Midbrain (tissue), 1 donor: ENCODE results near the gene HOXA5.

Experiments
- DNase-seq: peaks from one replicate; lab custom pipeline; 2025; lab: John Stamatoyannopoulos, UW

HOXA5 gene

GRCh38 chr7:27143023-27143949, at the start of gene HOXA5:
Gene HOXA5 (minus strand): TSS chr7:27143681. CDS start chr7:27143607, 74 bp downstream.
- DNase-seq, result no peak

- no peak for DNase-seq
Observed at GRCh38 chr7:27192546-27193334, 49.3 kb upstream of the HOXA5 start.

- no peak for DNase-seq
Observed at GRCh38 chr7:27191833-27192545, 48.5 kb upstream of the HOXA5 start.

- DNase-seq, result no peak
Observed at GRCh38 chr7:27191161-27191731, 47.8 kb upstream of the HOXA5 start.

DNA sequence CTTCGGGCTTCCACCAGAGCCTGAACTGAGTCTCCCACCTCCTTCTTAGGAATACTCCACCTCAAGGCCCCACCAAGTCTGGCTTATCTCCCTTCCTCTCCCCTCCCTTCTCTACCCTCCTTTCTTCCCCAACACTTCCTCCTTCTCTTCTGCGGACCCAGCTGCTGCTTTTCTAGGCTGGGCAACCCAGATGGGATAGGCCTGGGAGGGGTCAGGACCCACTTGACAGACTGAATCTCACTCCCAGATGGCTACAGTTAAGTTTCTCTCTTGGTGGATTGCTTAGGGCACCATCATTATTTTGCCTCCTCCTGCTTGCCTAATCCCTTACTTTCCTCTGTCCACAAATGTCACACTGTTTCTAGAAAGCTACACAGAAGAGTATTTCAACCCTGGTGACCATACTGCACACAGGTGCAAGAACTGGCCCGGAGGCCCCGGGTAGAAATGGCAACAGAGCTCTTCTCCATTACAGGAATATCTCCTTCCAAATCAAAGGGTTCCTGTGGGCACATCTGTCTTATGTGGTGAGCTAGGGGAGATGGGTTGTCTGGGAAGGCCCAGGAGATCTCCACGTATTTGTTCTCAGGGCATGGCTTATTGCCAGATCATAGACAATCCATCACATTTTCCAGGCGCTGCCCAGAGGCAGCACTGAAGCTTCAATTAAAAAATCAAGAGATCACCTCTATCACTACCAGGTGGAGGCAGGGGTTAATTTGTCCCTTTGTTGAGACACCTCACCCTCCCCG, 46.7 kb upstream of the HOXA5 start:
- DNase-seq, result no peak

DNA sequence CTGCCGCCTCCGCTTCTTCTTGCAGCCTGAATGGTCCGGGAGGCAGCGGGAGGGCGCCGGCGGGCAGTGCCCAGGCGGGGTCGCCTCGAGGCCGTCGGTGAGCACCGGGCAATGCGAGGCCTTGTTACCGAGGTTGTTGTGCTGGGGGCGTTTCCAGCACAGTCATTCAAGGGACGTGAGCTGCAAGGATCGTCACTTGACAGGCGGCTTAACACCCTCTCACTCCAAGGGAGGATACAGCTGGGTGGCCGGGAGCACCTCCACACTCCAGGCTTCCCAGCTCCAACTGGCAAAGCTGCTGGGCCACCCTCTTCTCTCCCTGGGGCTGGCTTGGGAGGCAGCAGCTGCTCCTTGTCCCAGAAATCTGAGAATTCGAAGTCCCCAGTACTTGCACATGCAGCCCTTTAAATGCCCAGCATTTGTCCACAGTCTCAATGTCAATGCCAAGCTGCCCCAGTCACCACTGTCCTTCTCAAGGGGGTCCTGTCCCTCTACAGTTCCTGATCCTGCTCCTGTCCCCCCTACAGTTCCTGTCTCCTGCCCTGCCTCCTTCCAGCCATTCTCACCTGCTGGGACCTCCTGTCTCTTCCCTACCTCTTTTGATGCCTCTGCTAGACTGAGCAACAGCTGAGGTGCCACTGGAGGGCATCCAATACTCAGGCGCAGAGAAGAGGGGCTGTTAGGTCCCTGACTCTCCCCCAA, 46.0 kb upstream of the HOXA5 start:
- no peak for DNase-seq

GRCh38 chr7:27188386-27189294, 45.2 kb upstream of the HOXA5 start:
- no peak for DNase-seq

DNA sequence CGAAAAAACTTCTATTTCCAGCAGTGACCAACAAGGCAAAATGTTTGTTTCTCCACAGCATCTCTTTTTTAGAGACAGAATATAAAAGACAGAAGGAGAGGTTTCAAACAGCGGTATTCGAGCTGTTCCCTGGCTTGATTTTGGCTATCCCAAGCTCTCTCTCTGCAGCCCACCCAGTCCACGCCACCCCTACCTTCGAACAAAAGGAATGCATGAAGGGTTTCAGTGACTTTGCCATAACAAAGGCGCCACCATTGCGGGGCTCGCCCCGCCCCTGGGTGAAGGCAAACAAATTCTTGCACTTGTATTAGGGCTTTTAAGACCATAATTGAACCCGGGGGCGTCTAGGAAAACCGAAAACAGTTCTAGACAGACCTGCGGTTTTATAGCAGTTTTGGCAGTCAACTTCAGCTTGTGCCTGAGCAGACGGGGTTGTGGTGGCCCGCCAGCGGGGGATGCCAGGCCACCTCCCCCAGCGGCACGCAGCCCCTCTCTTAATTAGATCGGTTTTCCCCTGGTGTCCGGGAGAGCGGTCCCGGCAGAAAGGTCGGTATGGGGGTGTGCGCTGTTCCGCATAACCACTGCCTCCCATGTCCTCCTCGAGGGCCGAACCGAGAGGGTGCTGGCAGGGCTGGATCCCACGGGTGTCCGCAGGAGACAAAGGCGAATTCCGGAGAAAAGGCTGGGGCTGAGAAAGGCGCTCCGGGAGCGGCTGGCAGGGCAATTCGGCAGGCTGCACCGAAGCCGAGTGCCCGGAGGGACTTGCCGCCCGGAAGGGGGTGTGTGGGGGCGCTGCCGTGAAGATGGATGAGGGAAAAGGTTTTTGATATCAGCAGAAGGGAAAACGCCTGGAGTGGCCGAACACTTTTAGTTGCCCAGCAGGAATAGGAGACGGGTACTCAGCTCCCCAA, 44.2 kb upstream of the HOXA5 start:
- no peak for DNase-seq

- DNase-seq, result no peak
Observed at GRCh38 chr7:27186668-27187474, 43.4 kb upstream of the HOXA5 start.

- DNase-seq, result no peak
Observed at GRCh38 chr7:27185854-27186667, 42.6 kb upstream of the HOXA5 start.

GRCh38 chr7:27185013-27185853, 41.8 kb upstream of the HOXA5 start, which contains the start of gene HOXA11:
Gene HOXA11 (minus strand): TSS chr7:27185232. CDS start chr7:27185144, 88 bp downstream.
- DNase-seq, result no peak

DNA sequence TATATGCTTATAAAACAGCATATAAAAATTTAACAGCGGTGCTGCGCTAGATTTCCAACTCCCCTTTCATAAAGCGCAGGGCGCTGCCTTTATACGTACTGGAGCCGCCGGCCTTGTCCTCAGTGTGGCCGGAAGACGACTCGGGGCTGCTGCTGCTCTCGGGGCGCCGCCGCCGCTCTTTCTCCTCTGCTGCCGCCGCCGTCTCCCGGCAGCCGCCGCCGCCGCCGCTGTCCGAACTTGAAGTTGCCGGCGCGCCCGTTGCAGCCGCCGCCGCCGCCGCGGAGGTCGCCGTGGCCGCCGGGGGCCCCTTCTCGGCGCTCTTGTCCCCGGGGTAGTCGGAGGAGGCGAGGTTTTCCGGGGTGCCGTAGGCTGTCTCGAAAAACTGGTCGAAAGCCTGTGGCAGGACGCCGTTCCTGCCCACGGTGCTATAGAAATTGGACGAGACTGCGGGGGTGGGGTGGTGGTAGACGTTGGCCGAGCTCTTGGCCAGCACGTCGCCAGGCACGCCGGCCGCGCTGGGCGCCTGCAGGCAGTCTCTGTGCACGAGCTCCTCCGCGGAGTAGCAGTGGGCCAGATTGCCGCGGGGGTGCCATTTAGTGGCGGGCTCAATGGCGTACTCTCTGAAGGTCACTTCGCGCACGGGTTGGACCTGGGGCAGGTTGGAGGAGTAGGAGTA, 41.0 kb upstream of the HOXA5 start:
- no peak for DNase-seq

DNA sequence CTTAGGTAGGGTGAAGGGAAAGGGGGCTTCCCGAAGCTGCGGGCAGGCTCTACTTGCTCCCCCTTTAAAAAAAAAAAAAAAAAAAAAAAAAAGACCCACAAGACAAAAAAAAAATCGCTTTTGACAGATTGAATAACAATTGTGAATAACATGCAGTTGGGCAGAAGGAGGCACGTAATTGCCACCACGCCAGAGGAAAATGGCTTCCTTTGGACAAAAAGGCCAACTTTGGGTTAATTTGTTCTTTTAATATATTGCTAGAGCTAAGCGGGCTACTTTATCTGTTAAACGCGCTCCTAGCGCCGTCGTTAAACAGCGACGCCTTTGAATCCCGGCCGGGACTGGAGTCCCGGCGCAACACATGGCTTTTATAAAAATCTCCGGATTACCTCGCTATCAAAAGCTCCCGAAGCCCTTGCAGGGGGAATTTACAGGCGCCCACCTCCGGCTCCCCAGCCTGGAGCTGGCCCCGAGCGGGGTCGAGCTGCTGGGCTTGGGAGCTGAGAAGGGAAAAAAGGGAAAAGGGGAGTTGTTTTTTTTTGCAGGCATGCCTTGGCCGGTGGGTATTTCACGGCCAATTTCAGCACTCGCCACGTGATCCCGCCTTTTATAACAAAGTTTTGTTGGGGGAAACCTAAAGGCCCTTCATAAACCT, 40.3 kb upstream of the HOXA5 start:
- DNase-seq, result no peak

DNA sequence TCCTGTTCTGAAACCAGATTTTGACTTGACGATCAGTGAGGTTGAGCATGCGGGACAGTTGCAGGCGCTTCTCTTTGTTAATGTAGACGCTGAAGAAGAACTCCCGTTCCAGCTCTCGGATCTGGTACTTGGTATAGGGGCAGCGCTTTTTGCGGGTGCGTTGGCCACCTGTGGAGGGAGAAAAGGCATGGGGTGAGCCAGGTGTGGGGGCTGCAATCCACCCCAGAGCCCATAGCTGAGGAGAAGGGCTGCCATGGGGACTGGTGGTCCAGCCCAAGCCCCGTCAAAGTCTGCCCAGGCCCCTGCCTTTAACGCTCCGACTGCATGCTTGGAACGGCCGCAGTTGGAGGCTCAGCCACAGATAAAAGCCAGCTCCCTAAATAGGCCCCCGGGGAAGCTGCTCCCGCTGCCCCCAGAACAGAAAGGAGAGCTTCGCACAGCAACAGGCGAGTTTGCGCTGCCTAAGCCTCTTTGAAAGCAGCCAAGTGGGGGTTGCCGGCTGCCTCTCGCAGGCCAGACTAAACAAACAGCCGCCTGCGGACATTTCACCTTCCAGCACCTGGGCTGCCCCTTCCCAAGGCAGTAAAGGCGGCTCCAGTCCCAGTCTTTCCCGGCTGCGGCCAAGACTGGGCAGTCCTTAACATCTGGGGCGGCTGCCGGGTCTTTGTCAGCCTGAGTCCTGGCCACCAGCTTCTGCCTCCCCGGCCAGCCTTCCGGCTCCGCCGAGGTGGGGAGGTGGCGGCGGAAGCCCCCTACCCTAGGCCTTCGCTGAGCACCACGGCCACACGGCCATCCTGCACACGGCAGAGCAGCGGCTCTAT, 39.6 kb upstream of the HOXA5 start:
- DNase-seq, result no peak
